Heart left ventricle (tissue), 13 donors: ENCODE results near the gene RALGAPA2.

Experiments used
- POLR2A ChIP-seq, 2 donors: fragments of 450-650 bp; IDR thresholded peaks; one replicate each; pipeline ENCODE4 v1.6.1; 2017; ENCODE audit warnings: antibody characterized with exemption in 2 of 2, mild to moderate bottlenecking in 2 of 2, moderate library complexity in 2 of 2
- TF ChIP-seq, protein P1 (sequence below), 12 donors: fragments of 200-600 bp; sonication (generic) in 4 of 12; IDR thresholded peaks; one replicate each; pipeline versions ENCODE4 v1.5.0 to v1.8.0; 2018 to 2022; ENCODE audit warnings: antibody characterized with exemption in 12 of 12, mild to moderate bottlenecking in 5 of 12
- donor health status: ischemic (EF 13 %, LVEDD 7.1; RV severe dilation, severe dysfunction).
- donor health status: DM: no; HTN: yes; CAD: no.
- donor health status: DM: no; HTN: no; CAD: no.
- donor health status: ischemic (EF 25% LVEDD 6.9; RV normal size, moderate dysfunction).
- donor health status: ischemic (EF 25% LVEDD 5.7; RV mildly dilated, moderate dysfunction).
- donor health status: ischemic (EF 35%, LVEDD 5.7; RV mildly dilated, moderate dysfunction).
- donor health status: nonischemic (EF 11% LVEDD 7.7; RV severe dilation, severe dysfunction).
- donor health status: DM: yes; HTN: yes; CAD: no.
- donor health status: PGD.
- donor health status: ischemic (EF 29% LVEDD 5.4; RV normal size, mild dysfunction).
- donor health status: nonischemic (EF 23%, LVEDD 6.1; RV moderate dilation, normal function).

DNA sequence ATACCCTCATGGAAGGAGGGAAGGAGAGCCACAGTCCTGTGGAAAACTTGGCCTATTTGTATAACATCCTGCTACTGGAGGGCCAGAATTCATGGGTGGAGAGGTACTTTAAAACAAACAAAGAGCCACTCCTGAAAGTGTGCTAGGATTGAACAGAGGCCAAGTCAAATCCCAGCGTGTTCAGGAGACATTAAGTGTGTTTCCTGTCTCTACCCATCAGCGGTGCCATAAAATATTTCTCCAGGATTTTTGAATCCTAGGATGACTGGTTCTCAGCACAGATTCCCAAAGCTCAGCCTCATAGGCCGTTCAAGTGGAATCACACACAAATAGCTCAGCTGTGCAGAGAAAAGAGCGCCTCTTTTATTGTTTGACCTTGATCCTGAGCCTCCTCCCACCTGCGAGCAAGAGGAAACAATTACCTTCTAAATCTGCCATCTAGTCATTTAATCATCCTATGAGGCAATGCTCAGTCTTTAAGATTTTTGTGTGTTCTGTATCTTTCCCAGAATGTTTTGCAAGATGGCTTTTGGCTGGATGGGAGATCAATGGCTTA is 31.8 kb upstream of the RALGAPA2 start:
- TF ChIP-seq, protein P1, sequence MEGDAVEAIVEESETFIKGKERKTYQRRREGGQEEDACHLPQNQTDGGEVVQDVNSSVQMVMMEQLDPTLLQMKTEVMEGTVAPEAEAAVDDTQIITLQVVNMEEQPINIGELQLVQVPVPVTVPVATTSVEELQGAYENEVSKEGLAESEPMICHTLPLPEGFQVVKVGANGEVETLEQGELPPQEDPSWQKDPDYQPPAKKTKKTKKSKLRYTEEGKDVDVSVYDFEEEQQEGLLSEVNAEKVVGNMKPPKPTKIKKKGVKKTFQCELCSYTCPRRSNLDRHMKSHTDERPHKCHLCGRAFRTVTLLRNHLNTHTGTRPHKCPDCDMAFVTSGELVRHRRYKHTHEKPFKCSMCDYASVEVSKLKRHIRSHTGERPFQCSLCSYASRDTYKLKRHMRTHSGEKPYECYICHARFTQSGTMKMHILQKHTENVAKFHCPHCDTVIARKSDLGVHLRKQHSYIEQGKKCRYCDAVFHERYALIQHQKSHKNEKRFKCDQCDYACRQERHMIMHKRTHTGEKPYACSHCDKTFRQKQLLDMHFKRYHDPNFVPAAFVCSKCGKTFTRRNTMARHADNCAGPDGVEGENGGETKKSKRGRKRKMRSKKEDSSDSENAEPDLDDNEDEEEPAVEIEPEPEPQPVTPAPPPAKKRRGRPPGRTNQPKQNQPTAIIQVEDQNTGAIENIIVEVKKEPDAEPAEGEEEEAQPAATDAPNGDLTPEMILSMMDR (IDR thresholded peaks at IDR 0.05) = no peak
- no peak for TF ChIP-seq POLR2A (IDR thresholded peaks at IDR 0.05)
